DND-41 (cell line): Measurements from ENCODE around the gene RNF10.

Source experiments
- EZH2 ChIP-seq: IDR thresholded peaks from 3 replicates; pipeline ENCODE4 v1.6.1; 2012; ENCODE audit warnings: borderline replicate concordance, low read depth, mild to moderate bottlenecking, moderate library complexity, low read length, inconsistent platforms; ENCODE audit not compliant: severe bottlenecking
- TF ChIP-seq, protein P1 (sequence below): IDR thresholded peaks from 2 replicates; pipeline ENCODE4 v1.5.1; 2012; ENCODE audit warnings: borderline replicate concordance, low read length, moderate library complexity, mild to moderate bottlenecking; ENCODE audit not compliant: poor library complexity, severe bottlenecking; ENCODE audit errors: extremely low read depth

DNA sequence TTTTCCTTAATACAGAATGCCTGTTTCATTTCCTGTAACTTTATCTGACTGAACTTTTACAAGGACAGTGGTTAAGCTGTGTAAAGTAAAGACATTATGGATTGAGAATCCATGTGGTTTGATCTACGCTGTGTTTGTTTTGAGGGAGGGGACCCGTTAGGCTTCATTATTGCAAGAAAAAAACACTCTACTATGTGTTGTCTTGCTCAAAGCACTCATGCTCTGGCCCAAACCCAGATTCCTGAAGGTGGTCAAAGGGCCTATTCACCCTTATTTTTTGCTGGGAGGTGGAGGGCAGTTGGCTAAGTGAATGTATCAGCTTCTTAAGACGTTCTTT is 11.9 kb downstream of the RNF10 start:
- TF ChIP-seq, protein P1, sequence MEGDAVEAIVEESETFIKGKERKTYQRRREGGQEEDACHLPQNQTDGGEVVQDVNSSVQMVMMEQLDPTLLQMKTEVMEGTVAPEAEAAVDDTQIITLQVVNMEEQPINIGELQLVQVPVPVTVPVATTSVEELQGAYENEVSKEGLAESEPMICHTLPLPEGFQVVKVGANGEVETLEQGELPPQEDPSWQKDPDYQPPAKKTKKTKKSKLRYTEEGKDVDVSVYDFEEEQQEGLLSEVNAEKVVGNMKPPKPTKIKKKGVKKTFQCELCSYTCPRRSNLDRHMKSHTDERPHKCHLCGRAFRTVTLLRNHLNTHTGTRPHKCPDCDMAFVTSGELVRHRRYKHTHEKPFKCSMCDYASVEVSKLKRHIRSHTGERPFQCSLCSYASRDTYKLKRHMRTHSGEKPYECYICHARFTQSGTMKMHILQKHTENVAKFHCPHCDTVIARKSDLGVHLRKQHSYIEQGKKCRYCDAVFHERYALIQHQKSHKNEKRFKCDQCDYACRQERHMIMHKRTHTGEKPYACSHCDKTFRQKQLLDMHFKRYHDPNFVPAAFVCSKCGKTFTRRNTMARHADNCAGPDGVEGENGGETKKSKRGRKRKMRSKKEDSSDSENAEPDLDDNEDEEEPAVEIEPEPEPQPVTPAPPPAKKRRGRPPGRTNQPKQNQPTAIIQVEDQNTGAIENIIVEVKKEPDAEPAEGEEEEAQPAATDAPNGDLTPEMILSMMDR: no peak
- no peak for TF ChIP-seq EZH2
